Endodermal cell (in vitro differentiated cells): Measurements from ENCODE around the gene C3orf70. TPM values are rescaled to one million over a fixed set of nuclear protein-coding genes. Genes with fewer than 3 reads are reported as not detected.

Experiments
- DNase-seq: peaks from one replicate; pipeline ENCODE4 v3.0.0-alpha.2; 2017
- H3K27ac ChIP-seq: 2 replicates; pipeline ENCODE4 v1.5.1; 2013; ENCODE audit warnings: mild to moderate bottlenecking, low read depth, low read length, moderate library complexity
- H3K27me3 ChIP-seq: 2 replicates; pipeline ENCODE4 v1.6.1; 2013; ENCODE audit warnings: mild to moderate bottlenecking, low read length, moderate library complexity; ENCODE audit not compliant: insufficient read depth, control insufficient read depth, poor library complexity, severe bottlenecking
- H3K36me3 ChIP-seq: 2 replicates; pipeline ENCODE4 v1.7.0; 2013; ENCODE audit warnings: mild to moderate bottlenecking, low read length, moderate library complexity; ENCODE audit not compliant: control insufficient read depth, insufficient read depth
- H3K4me1 ChIP-seq: one replicate; pipeline ENCODE4 v1.7.0; 2013; ENCODE audit warnings: low read length; ENCODE audit not compliant: control insufficient read depth, insufficient read depth
- H3K4me3 ChIP-seq: 2 replicates; pipeline ENCODE4 v1.5.1; 2013; ENCODE audit warnings: mild to moderate bottlenecking, low read length, moderate library complexity
- H3K9ac ChIP-seq: 2 replicates; pipeline ENCODE4 v1.6.1; 2013; ENCODE audit warnings: mild to moderate bottlenecking, low read length, moderate library complexity; ENCODE audit not compliant: poor library complexity, severe bottlenecking; ENCODE audit errors: extremely low read depth
- H3K9me3 ChIP-seq: 2 replicates; pipeline ENCODE4 v1.6.1; 2013; ENCODE audit warnings: mild to moderate bottlenecking, low read length, moderate library complexity; ENCODE audit not compliant: control insufficient read depth
- H3K27ac Mint-ChIP-seq: 2 replicates; pipeline ENCODE4 v1.8.0; 2020; ENCODE audit warnings: mixed read lengths
- H3K27me3 Mint-ChIP-seq: 2 replicates; pipeline ENCODE4 v1.8.0; 2021; ENCODE audit warnings: mild to moderate bottlenecking, mixed read lengths; ENCODE audit not compliant: insufficient read depth
- H3K36me3 Mint-ChIP-seq: 2 replicates; pipeline ENCODE4 v1.8.0; 2020; ENCODE audit warnings: low read depth, mixed read lengths
- H3K4me1 Mint-ChIP-seq: 2 replicates; pipeline ENCODE4 v1.8.0; 2020; ENCODE audit warnings: mixed read lengths
- H3K4me3 Mint-ChIP-seq: 2 replicates; pipeline ENCODE4 v1.8.0; 2020; ENCODE audit warnings: mild to moderate bottlenecking, moderate library complexity, mixed read lengths
- H3K9me3 Mint-ChIP-seq: 2 replicates; pipeline ENCODE4 v1.8.0; 2020; ENCODE audit warnings: mild to moderate bottlenecking, mixed read lengths
- WGBS, 2 experiments: methylation state at CpG; one replicate each; pipeline versions ENCODE4 v1.1.5 to v1.1.7; 2013; ENCODE audit warnings: missing lambda C conversion rate in 2 of 2, mixed read lengths in 1 of 2; ENCODE audit not compliant: insufficient coverage in 1 of 2, insufficient read length in 1 of 2; 5-methylcytosine and 5-hydroxymethylcytosine counted together
- total RNA-seq, 2 donors: library from RNA; stranded (reverse); fragmentation: NEBNext Ultra II Directional in 1 of 2; extraction: Animal tissue kit (Norgen Biotek cat#: 25700) in 1 of 2; gene quantifications; 2 replicates in 1 of 2; 3 replicates in 1 of 2; pipeline ENCODE4 v1.2.1, GENCODE V29; 2021
- TF ChIP-seq, protein P1 (sequence below): fragments of 200-600 bp; sonication (generic); conservative IDR thresholded peaks from 2 replicates; pipeline ENCODE4 v1.5.0; 2021; ENCODE audit warnings: antibody characterized with exemption, mild to moderate bottlenecking

C3orf70 gene
- total RNA-seq, 2 donors from 2014 or later, result 0.88 to 5.0 TPM

DNA sequence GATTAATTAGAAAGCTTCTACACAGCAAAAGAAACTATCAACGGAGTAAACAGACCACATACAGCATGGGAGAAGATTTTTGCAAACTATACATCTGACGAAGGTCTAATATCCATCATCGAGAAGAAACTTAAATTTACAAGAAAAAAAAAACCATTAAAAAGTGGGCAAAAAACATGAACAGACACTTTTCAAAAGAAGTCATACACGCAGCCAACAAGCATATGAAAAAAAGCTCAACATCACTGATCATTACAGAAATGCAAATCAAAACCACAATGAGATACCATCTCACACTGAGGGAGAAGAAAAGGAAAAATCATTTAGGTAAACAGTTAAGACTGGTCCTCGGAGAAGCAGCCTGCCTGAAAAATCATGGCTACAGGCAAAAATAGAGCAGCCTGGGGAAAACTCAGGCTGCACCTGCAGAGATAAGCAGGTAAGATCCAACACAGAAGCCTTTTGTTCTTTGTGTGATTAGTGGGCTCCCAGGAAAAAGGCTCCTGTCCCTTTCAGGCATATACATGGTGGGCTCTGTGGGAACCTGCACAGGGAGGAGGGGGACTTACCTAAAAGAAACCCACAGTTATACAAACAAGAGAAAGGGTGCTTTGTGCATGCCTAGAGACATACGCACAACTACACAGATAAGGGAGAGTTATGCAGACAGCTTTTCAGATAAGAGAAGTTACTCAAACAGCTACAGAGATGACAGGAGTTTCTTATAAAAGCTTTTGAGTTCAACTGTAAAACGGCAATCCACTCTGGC, 49.3 kb downstream of the C3orf70 start:
- Mint-ChIP-seq H3K36me3 (peaks cover 4% of the 10 kb centered on the region), H3K4me1 (no peaks in the 10 kb centered on the region), H3K4me3 (no peak overlapping the region), H3K27me3 (peaks cover 7% of the 10 kb centered on the region), H3K27ac (no peak overlapping the region), H3K9me3 (peaks cover 56% of the 10 kb centered on the region)
- no peak for DNase-seq
- Histone ChIP-seq H3K4me3 (no peak overlapping the region), H3K9ac (no peak overlapping the region), H3K4me1 (no peaks in the 10 kb centered on the region), H3K36me3 (no peaks in the 10 kb centered on the region), H3K27ac (no peak overlapping the region), H3K27me3 (no peaks in the 10 kb centered on the region), H3K9me3 (peaks cover 25% of the 10 kb centered on the region)
- 72 to 88% methylated on average over 2 to 7 of the region's 7 CpGs for WGBS, 2 experiments
- TF ChIP-seq, protein P1, sequence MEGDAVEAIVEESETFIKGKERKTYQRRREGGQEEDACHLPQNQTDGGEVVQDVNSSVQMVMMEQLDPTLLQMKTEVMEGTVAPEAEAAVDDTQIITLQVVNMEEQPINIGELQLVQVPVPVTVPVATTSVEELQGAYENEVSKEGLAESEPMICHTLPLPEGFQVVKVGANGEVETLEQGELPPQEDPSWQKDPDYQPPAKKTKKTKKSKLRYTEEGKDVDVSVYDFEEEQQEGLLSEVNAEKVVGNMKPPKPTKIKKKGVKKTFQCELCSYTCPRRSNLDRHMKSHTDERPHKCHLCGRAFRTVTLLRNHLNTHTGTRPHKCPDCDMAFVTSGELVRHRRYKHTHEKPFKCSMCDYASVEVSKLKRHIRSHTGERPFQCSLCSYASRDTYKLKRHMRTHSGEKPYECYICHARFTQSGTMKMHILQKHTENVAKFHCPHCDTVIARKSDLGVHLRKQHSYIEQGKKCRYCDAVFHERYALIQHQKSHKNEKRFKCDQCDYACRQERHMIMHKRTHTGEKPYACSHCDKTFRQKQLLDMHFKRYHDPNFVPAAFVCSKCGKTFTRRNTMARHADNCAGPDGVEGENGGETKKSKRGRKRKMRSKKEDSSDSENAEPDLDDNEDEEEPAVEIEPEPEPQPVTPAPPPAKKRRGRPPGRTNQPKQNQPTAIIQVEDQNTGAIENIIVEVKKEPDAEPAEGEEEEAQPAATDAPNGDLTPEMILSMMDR, result no peak

DNA sequence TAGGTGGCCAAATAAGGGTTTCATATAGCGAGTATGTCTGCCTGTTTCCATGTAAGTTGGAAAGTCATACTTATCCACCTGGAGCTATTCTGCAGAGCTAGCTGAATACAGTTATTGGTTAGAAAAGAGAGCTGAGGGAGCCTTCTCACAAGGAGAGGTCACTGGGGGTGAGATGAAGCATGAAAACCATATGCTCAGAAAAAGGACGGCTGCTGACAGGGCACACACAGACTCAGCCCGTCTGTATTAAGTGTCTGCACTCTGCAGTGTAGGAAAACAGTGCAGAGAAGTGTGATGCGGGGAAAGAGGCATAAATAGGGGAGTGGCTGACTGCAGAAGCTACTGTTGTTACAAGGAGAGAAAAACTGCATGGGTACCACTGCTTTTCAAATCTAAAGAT, 58.2 kb downstream of the C3orf70 start:
- H3K27ac ChIP-seq, result no peak overlapping the region
- peaks cover 7% of the 10 kb centered on the region for H3K9me3 ChIP-seq
- no peak overlapping the region for H3K4me3 ChIP-seq
- H3K27ac Mint-ChIP-seq, result no peak overlapping the region
- H3K4me1 Mint-ChIP-seq, result no peaks in the 10 kb centered on the region
- no peaks in the 10 kb centered on the region for H3K4me1 ChIP-seq
- H3K9me3 Mint-ChIP-seq, result no peaks in the 10 kb centered on the region
- no peaks in the 10 kb centered on the region for H3K27me3 Mint-ChIP-seq
- no peak overlapping the region for H3K4me3 Mint-ChIP-seq
- no peaks in the 10 kb centered on the region for H3K27me3 ChIP-seq
- TF ChIP-seq, protein P1, result no peak
- no peaks in the 10 kb centered on the region for H3K36me3 Mint-ChIP-seq
- no peak overlapping the region for H3K9ac ChIP-seq
- H3K36me3 ChIP-seq, result no peaks in the 10 kb centered on the region
- no peak for DNase-seq
- WGBS, 2 experiments, result 88 to 89% methylated on average over 3 to 4 of the region's 4 CpGs

DNA sequence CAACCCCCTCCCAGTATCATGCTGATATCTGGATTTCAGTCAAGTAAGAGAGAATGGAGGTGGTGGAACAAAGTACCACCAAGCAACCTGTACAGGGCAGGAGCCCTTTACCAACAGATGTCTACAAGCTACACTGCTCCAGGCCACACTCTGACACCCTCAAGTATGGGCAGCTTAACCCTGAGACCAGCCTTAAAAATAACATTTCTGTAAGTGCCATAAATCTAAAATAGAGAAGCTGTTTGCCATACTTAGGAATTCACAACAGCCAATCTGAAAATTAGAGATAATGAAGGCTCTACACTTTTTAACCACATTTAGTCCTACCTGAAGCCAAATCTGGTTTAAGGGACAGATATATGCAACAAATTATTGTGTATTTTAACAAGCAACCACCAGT, 59.7 kb downstream of the C3orf70 start:
- TF ChIP-seq, protein P1, result no peak
- no peaks in the 10 kb centered on the region for H3K4me1 Mint-ChIP-seq
- no peaks in the 10 kb centered on the region for H3K36me3 Mint-ChIP-seq
- Histone ChIP-seq H3K4me1 (no peaks in the 10 kb centered on the region), H3K27ac (no peak overlapping the region), H3K9me3 (no peaks in the 10 kb centered on the region), H3K4me3 (no peak overlapping the region), H3K36me3 (no peaks in the 10 kb centered on the region), H3K9ac (no peak overlapping the region), H3K27me3 (no peaks in the 10 kb centered on the region)
- H3K27me3 Mint-ChIP-seq, result no peaks in the 10 kb centered on the region
- no peak for DNase-seq
- H3K27ac Mint-ChIP-seq, result no peak overlapping the region
- no peak overlapping the region for H3K4me3 Mint-ChIP-seq
- H3K9me3 Mint-ChIP-seq, result no peaks in the 10 kb centered on the region
